Neural cell (in vitro differentiated cells): Measurements from ENCODE around the gene TMPRSS3. TPM values are rescaled to one million over a fixed set of nuclear protein-coding genes. Genes with fewer than 3 reads are reported as not detected.

Experiments used
- H2AFZ ChIP-seq: fragments of 200-600, 300-800 bp; sonication (generic), shearing (Covaris generic); 2 replicates; pipeline ENCODE4 v1.6.0; 2014; ENCODE audit warnings: low read depth, mild to moderate bottlenecking, antibody characterized with exemption, low read length, moderate library complexity
- H3F3A ChIP-seq: fragments of 200-600 bp; shearing (Covaris generic); 2 replicates; pipeline ENCODE4 v1.6.1; 2016; ENCODE audit warnings: mild to moderate bottlenecking, moderate library complexity, mixed read lengths, antibody characterized with exemption, low read length; ENCODE audit not compliant: insufficient read depth, poor library complexity, severe bottlenecking
- H3K27ac ChIP-seq: fragments of 200-600, 300-800 bp; sonication (generic), shearing (Covaris generic); 2 replicates; pipeline ENCODE4 v1.5.1; 2014; ENCODE audit warnings: mild to moderate bottlenecking, low read length, moderate library complexity
- H3K27me3 ChIP-seq: fragments of 300-800, 200-600 bp; sonication (generic), shearing (Covaris generic); 2 replicates; pipeline ENCODE4 v1.6.0; 2014; ENCODE audit warnings: mild to moderate bottlenecking, low read depth, low read length, moderate library complexity; ENCODE audit not compliant: insufficient read depth
- H3K36me3 ChIP-seq: fragments of 300-800, 200-600 bp; sonication (generic), shearing (Covaris generic); 2 replicates; pipeline ENCODE4 v1.5.1; 2014; ENCODE audit warnings: mild to moderate bottlenecking, antibody characterized with exemption, low read length, moderate library complexity; ENCODE audit not compliant: insufficient read depth
- H3K4me2 ChIP-seq: fragments of 300-800, 200-600 bp; sonication (generic), shearing (Covaris generic); 2 replicates; pipeline ENCODE4 v1.6.0; 2014; ENCODE audit warnings: mild to moderate bottlenecking, low read length
- H3K4me3 ChIP-seq: fragments of 300-800, 200-600 bp; sonication (generic), shearing (Covaris generic); 2 replicates; pipeline ENCODE4 v1.5.1; 2014; ENCODE audit warnings: mild to moderate bottlenecking, low read length, moderate library complexity
- H3K79me2 ChIP-seq: fragments of 200-600 bp; shearing (Covaris generic); replicated peaks from 2 replicates; pipeline ENCODE4 v1.6.0; 2014; ENCODE audit warnings: mild to moderate bottlenecking, low read length, moderate library complexity; ENCODE audit not compliant: insufficient read depth
- H3K9ac ChIP-seq: fragments of 300-800, 200-600 bp; sonication (generic), shearing (Covaris generic); 2 replicates; pipeline ENCODE4 v1.6.1; 2016; ENCODE audit warnings: mild to moderate bottlenecking, low read length, mixed read lengths
- H3K9me2 ChIP-seq: fragments of 200-600 bp; shearing (Covaris generic); 2 replicates; pipeline ENCODE4 v1.6.1; 2016; ENCODE audit warnings: mild to moderate bottlenecking, low read length, mixed read lengths; ENCODE audit not compliant: insufficient read depth
- H3K9me3 ChIP-seq: fragments of 200-600, 300-800 bp; sonication (generic), shearing (Covaris generic); 2 replicates; pipeline ENCODE4 v1.6.1; 2016; ENCODE audit warnings: mild to moderate bottlenecking, mixed run types, low read length, moderate library complexity, mixed read lengths
- H4K20me1 ChIP-seq: fragments of 200-600 bp; shearing (Covaris generic); 2 replicates; pipeline ENCODE4 v1.6.1; 2016; ENCODE audit warnings: mild to moderate bottlenecking, mixed run types; ENCODE audit not compliant: insufficient read depth
- EZH2 ChIP-seq: fragments of 200-600, 300-800 bp; shearing (Covaris generic), sonication (generic); IDR thresholded peaks from 2 replicates; pipeline ENCODE4 v1.6.1; 2014; ENCODE audit warnings: antibody characterized with exemption, low read length, borderline replicate concordance, mild to moderate bottlenecking; ENCODE audit not compliant: insufficient read depth, poor library complexity, severe bottlenecking
- POLR2AphosphoS5 ChIP-seq: IDR thresholded peaks from 2 replicates; pipeline ENCODE4 v1.6.1; 2012
- SMC3 ChIP-seq: fragments of 450-650 bp; conservative IDR thresholded peaks from 2 replicates; pipeline ENCODE4 v1.6.1; 2014; ENCODE audit warnings: antibody characterized with exemption, mild to moderate bottlenecking, moderate library complexity; ENCODE audit not compliant: poor library complexity
- TAF1 ChIP-seq: IDR thresholded peaks from 2 replicates; pipeline ENCODE4 v1.6.1; 2012; ENCODE audit warnings: low read depth
- polyA plus RNA-seq: library from polyadenylated mRNA; depleted of rRNA; stranded (reverse); fragments of >200 nt; gene quantifications from 2 replicates; pipeline ENCODE4 v1.2.3, GENCODE V29; 2014
- TF ChIP-seq, protein P1 (sequence below): IDR thresholded peaks from 2 replicates; pipeline ENCODE4 v1.6.1; 2012; ENCODE audit warnings: borderline replicate concordance
- TF ChIP-seq, protein P2 (sequence below): fragments of 450-650 bp; IDR thresholded peaks from 2 replicates; pipeline ENCODE4 v1.5.1; 2014; ENCODE audit warnings: antibody characterized with exemption, mild to moderate bottlenecking, moderate library complexity; ENCODE audit not compliant: poor library complexity, severe bottlenecking

Gene TMPRSS3
- polyA plus RNA-seq, 1 donor from 2014 or later: 0.12 TPM

DNA sequence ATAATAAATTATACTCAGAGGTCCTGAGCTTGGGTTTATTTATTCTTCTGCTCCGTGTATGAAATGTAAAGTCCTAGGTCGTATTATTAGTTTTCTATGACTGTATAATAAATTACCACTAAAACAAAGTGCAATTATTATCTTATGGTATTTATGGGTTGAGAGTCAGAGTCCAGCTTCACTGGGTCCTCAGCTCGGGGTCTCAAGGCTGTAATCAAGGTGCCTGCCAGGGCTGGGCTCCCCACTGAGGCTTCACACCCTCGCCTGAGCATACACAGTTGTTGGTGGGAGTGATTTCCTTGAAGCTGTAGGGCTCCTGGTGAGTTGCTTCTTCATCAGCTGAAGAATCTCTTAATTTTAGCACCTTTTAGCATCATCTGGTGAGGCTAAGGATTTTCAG, 23.0 kb upstream of the TMPRSS3 start:
- no peaks in the 10 kb centered on the region for H3F3A ChIP-seq
- H2AFZ ChIP-seq: no peak overlapping the region

DNA sequence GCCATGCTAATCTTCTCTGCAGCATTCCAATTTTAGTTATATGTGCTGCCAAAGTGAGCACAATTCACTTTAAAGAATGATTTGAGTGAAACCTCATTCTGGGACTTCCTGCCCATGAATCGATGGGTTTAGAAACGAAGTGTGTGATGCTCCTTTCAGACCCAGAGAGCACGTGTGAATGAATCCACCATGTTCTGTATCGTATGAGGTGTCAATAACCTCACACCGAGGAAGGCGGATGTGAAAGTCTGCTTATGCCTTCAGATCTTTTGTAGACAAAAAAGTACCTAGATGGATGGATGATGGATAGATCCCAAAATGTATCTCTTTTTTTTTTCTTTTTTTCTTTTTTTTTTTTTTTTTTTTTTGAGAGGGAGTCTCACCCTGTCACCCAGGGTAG, 21.7 kb upstream of the TMPRSS3 start:
- H3K9ac ChIP-seq: no peak overlapping the region
- no peak overlapping the region for H3K4me3 ChIP-seq
- H3K9me3 ChIP-seq: peaks cover 6% of the 10 kb centered on the region
- H4K20me1 ChIP-seq: no peaks in the 10 kb centered on the region
- no peak overlapping the region for H3K27ac ChIP-seq
- no peaks in the 10 kb centered on the region for H3K36me3 ChIP-seq
- no peaks in the 10 kb centered on the region for H3K9me2 ChIP-seq
- no peak overlapping the region for H2AFZ ChIP-seq
- H3K4me2 ChIP-seq: no peak overlapping the region
- no peaks in the 10 kb centered on the region for H3K79me2 ChIP-seq
- no peak for TF ChIP-seq SMC3
- TF ChIP-seq TAF1: no peak
- TF ChIP-seq, protein P1, sequence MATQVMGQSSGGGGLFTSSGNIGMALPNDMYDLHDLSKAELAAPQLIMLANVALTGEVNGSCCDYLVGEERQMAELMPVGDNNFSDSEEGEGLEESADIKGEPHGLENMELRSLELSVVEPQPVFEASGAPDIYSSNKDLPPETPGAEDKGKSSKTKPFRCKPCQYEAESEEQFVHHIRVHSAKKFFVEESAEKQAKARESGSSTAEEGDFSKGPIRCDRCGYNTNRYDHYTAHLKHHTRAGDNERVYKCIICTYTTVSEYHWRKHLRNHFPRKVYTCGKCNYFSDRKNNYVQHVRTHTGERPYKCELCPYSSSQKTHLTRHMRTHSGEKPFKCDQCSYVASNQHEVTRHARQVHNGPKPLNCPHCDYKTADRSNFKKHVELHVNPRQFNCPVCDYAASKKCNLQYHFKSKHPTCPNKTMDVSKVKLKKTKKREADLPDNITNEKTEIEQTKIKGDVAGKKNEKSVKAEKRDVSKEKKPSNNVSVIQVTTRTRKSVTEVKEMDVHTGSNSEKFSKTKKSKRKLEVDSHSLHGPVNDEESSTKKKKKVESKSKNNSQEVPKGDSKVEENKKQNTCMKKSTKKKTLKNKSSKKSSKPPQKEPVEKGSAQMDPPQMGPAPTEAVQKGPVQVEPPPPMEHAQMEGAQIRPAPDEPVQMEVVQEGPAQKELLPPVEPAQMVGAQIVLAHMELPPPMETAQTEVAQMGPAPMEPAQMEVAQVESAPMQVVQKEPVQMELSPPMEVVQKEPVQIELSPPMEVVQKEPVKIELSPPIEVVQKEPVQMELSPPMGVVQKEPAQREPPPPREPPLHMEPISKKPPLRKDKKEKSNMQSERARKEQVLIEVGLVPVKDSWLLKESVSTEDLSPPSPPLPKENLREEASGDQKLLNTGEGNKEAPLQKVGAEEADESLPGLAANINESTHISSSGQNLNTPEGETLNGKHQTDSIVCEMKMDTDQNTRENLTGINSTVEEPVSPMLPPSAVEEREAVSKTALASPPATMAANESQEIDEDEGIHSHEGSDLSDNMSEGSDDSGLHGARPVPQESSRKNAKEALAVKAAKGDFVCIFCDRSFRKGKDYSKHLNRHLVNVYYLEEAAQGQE: no peak
- TF ChIP-seq, protein P2, sequence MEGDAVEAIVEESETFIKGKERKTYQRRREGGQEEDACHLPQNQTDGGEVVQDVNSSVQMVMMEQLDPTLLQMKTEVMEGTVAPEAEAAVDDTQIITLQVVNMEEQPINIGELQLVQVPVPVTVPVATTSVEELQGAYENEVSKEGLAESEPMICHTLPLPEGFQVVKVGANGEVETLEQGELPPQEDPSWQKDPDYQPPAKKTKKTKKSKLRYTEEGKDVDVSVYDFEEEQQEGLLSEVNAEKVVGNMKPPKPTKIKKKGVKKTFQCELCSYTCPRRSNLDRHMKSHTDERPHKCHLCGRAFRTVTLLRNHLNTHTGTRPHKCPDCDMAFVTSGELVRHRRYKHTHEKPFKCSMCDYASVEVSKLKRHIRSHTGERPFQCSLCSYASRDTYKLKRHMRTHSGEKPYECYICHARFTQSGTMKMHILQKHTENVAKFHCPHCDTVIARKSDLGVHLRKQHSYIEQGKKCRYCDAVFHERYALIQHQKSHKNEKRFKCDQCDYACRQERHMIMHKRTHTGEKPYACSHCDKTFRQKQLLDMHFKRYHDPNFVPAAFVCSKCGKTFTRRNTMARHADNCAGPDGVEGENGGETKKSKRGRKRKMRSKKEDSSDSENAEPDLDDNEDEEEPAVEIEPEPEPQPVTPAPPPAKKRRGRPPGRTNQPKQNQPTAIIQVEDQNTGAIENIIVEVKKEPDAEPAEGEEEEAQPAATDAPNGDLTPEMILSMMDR: no peak
- TF ChIP-seq POLR2AphosphoS5: no peak
- TF ChIP-seq EZH2: no peak
- H3F3A ChIP-seq: no peaks in the 10 kb centered on the region
- no peaks in the 10 kb centered on the region for H3K27me3 ChIP-seq

More for the DNA sequence above, 23.0 kb upstream of the TMPRSS3 start:
- Histone ChIP-seq H3K9ac (no peak overlapping the region), H3K79me2 (no peaks in the 10 kb centered on the region), H3K9me2 (no peaks in the 10 kb centered on the region), H3K4me2 (no peak overlapping the region), H3K36me3 (no peaks in the 10 kb centered on the region), H4K20me1 (no peaks in the 10 kb centered on the region), H3K27ac (no peak overlapping the region), H3K4me3 (no peak overlapping the region), H3K9me3 (peaks cover 6% of the 10 kb centered on the region), H3K27me3 (no peaks in the 10 kb centered on the region)
- TF ChIP-seq SMC3: no peak
- TF ChIP-seq, protein P1: no peak
- TF ChIP-seq EZH2: no peak
